GM23248 (cell line): Measurements from ENCODE around the gene TBC1D2.

Experiments
- EZH2 ChIP-seq: fragments of 200-600 bp; sonication (generic); IDR thresholded peaks from 2 replicates; pipeline ENCODE4 v1.6.1; 2018; ENCODE audit warnings: antibody characterized with exemption, mild to moderate bottlenecking; ENCODE audit not compliant: insufficient read depth, poor library complexity, severe bottlenecking
- EZH2phosphoT487 ChIP-seq: fragments of 200-600 bp; sonication (generic); IDR thresholded peaks from 2 replicates; pipeline ENCODE4 v1.6.1; 2018; ENCODE audit warnings: antibody characterized with exemption, moderate library complexity, mild to moderate bottlenecking, low read depth; ENCODE audit not compliant: insufficient read depth

GRCh38 chr9:98162613-98163012 is 92.8 kb downstream of the TBC1D2 start:
- no peak for TF ChIP-seq EZH2
- no peak for TF ChIP-seq EZH2phosphoT487
